HG03060 (cell line): Measurements from ENCODE around the gene HDAC5.
"Not testable (repeated sequence)": the region's sequence is repeated elsewhere in the genome, so short reads cannot be mapped to it uniquely, and the experiment has no call there.

ENCODE experiments used
- ATAC-seq: cut with Tn5 transposase; IDR thresholded peaks from one replicate; pipeline ENCODE4 v1.9.1; 2021; ENCODE audit warnings: low read depth, moderate number of reproducible peaks; ENCODE audit not compliant: unreplicated experiment

Gene HDAC5

GRCh38 chr17:44071198-44071520, 52.3 kb downstream of the HDAC5 start:
- ATAC-seq: no peak

- ATAC-seq: peak; percentile 62
These were observed 52.8 kb downstream of the HDAC5 start, which contains the start of gene G6PC3 for GRCh38 chr17:44070455-44071197. Gene G6PC3 (plus strand): TSS chr17:44070735. CDS start chr17:44070966, 231 bp downstream.

GRCh38 chr17:44069974-44070454, 53.4 kb downstream of the HDAC5 start:
- ATAC-seq: no peak

GRCh38 chr17:44067545-44067940, 55.9 kb downstream of the HDAC5 start:
- no peak for ATAC-seq

GRCh38 chr17:44066204-44066930, 57.1 kb downstream of the HDAC5 start, which contains the start of gene LSM12:
Gene LSM12 (minus strand): TSS chr17:44066671. CDS start chr17:44066587, 84 bp downstream.
- ATAC-seq: no peak

GRCh38 chr17:44065668-44066203, 57.7 kb downstream of the HDAC5 start:
- no peak for ATAC-seq

GRCh38 chr17:44063704-44064639, 59.5 kb downstream of the HDAC5 start:
- ATAC-seq: no peak

- no peak for ATAC-seq
These were observed 60.6 kb downstream of the HDAC5 start for GRCh38 chr17:44062871-44063270.

- ATAC-seq: no peak
These were observed 62.0 kb downstream of the HDAC5 start for GRCh38 chr17:44061446-44061845.

GRCh38 chr17:44059101-44059892, 64.1 kb downstream of the HDAC5 start:
- no peak for ATAC-seq

- no peak for ATAC-seq
These were observed 70.1 kb downstream of the HDAC5 start for GRCh38 chr17:44053125-44053872.

- ATAC-seq: no peak
These were observed 74.0 kb downstream of the HDAC5 start for GRCh38 chr17:44049294-44050060.

GRCh38 chr17:44046893-44047292, 76.5 kb downstream of the HDAC5 start:
- not testable (repeated sequence) for ATAC-seq

- no peak for ATAC-seq
These were observed 78.0 kb downstream of the HDAC5 start for GRCh38 chr17:44045486-44045885.

- ATAC-seq: no peak
These were observed 79.4 kb downstream of the HDAC5 start for GRCh38 chr17:44044071-44044470.

GRCh38 chr17:44043272-44043696, 80.2 kb downstream of the HDAC5 start:
- ATAC-seq: no peak

- ATAC-seq: no peak
These were observed 83.4 kb downstream of the HDAC5 start for GRCh38 chr17:44039829-44040635.
